IPS DF 4.7 (cell line): ENCODE measurements around the gene NOX1.
"Not testable (repeated sequence)": the region's sequence is repeated elsewhere in the genome, so short reads cannot be mapped to it uniquely, and the experiment has no call there.

Experiments used
- DNase-seq: peaks from one replicate; pipeline ENCODE4 v3.0.0-alpha.2; 2013; ENCODE audit warnings: low spot score; ENCODE audit errors: extremely low read depth

The NOX1 gene

GRCh38 chrX:100819837-100820666 lies 54.1 kb downstream of the NOX1 start, which contains the start of gene CSTF2:
CSTF2 (plus strand) TSS chrX:100820391; CDS start chrX:100820417, 26 bp downstream.
- DNase-seq, result no peak

- DNase-seq, result no peak
These were observed 54.7 kb downstream of the NOX1 start for GRCh38 chrX:100819534-100819836.

GRCh38 chrX:100817340-100817739 lies 56.8 kb downstream of the NOX1 start:
- no peak for DNase-seq

- DNase-seq, result no peak
These were observed 61.7 kb downstream of the NOX1 start for GRCh38 chrX:100812216-100813158.

GRCh38 chrX:100808265-100808664 lies 65.9 kb downstream of the NOX1 start:
- DNase-seq, result not testable (repeated sequence)

- DNase-seq, result no peak
These were observed 69.4 kb downstream of the NOX1 start for GRCh38 chrX:100804780-100805179.

DNA sequence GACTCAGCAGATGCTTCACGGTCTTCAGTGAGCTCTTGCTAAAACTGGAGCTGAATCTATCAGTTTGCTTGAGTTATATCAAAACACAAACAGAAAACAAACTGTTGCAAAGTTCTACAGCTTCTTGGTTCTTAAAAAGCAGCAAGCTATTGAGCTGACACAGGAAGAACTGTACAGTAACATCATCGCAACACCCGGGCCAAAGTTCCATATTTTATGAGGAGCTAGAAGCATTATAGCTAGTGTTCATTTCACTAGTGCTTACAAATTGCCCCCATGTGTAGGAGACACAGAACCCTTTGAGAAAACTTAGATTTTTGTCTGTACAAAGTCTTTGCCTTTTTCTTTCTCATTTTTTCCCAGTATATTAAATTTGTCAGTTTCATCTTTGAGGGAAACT lies 71.3 kb downstream of the NOX1 start:
- DNase-seq, result no peak

DNA sequence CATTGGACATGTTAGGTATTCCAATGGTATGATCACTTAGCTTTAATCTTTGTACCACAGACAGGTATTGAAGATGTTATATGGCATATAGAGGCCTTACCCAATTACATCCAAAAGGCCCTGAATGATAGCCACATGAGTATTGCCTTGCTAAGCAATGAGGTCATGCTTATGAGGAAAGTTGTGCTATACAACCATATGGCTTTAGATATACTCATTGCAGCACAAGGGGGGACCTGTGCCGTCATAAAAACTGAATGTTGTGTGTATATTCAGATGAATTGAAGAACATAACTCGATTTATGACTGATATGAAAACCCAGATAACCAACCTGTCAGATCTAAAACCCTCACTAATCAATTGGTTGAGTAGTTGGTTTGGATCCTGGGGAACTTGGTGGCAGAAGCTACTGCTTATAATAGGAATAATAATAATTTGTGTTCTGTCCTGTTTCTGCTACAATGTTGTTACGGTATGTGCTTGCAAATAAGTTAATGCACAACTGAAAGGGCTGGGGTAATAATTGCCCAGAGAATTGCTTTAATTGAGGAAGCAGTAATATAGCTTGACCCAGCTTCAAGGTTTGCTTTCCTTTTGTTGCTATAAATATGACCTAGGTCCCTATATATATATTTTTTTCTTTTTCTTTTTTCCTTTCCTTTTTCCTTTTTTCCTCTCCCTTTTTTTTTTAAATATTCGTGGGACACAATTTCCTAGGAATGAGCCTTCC lies 75.5 kb downstream of the NOX1 start:
- no peak for DNase-seq

DNA sequence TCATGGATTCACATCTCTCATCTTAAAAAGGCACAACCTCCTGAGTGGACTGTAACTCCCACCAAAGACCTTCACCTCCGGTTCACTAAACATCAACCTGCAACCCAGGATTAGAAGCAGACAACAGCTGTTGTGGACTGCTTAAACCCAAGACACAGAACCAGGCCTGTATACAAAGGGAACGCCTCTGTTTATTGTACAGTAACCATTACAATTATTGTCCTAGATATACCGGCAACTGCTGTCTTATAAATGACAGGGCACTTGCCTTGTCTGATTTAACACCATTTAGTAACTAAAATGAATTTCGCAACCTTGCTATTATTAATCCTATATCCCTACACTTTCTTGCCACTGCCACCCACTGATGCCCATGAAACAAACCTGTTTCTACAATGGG lies 76.8 kb downstream of the NOX1 start:
- DNase-seq, result no peak

- DNase-seq, result not testable (repeated sequence)
These were observed 77.8 kb downstream of the NOX1 start for GRCh38 chrX:100796371-100796770.
